ENCODE results near the gene PIAS2. TPM values are rescaled to one million over a fixed set of nuclear protein-coding genes. Genes with fewer than 3 reads are reported as not detected.

Gene PIAS2
- total and polyA plus RNA-seq, 9 of the 15 experiments (the other 6 are each of a cell fraction or from before 2014, with no cell fraction given), result 2.9 to 23.9 (median 12.0) TPM

DNA sequence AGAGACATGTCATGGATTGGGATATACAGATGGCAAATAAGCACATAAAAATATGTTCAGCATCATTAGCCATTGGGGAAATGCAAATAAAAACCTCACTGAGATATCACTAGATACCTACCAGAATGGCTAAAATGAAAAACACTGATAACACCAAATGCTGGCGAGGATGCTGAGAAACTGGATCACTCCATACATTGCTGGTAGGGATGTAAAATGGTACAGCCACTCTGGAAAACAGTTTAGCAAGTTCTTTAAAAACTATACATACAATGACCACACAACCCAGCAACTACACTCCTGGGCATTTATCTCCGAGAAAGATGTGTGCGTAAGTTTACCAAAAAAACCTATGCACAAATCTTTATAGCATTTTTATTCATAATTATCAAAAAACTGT lies 13.9 kb downstream of the PIAS2 start:
- no peak for ATAC-seq
- 96% methylated on average over 3 of the region's 3 CpGs for WGBS (ENCODE audit: insufficient coverage, low coverage, missing lambda C conversion rate)
- no peak for FAIRE-seq
- no peaks in the 10 kb centered on the region for H4K20me1 ChIP-seq (replicated peaks; ENCODE audit: control insufficient read depth, insufficient read depth, low read length)
- no peak for DNase-seq (ENCODE audit: extremely low read depth in 1 of 4, low spot score in 3 of 4)
- no peak overlapping the region for H2AFZ ChIP-seq (ENCODE audit: low read depth, low read length)
- H3K79me2 ChIP-seq (ENCODE audit: control insufficient read depth, insufficient read depth, low read length), result peaks cover 79% of the 10 kb centered on the region
- TF ChIP-seq RBM25 (IDR thresholded peaks at IDR 0.05; ENCODE audit: low read depth, low read length, severe bottlenecking), result peak; percentile 92
- no peak for TF ChIP-seq ZNF561 (CRISPR knock-in tag; conservative IDR thresholded peaks at IDR 0.05)
- in situ Hi-C loops (cut with MboI) (no loop called here), intact Hi-C loops (cut with micrococcal nuclease) (no loop called here)
- H3K4me3 ChIP-seq, result no peak overlapping the region
- no peak overlapping the region for H3K27ac ChIP-seq (ENCODE audit: extremely low read depth, low read depth, low read length)
- H3K36me3 ChIP-seq (ENCODE audit: control insufficient read depth, insufficient read depth, low read length), result no peaks in the 10 kb centered on the region
- H3K9ac ChIP-seq (ENCODE audit: insufficient read depth in 1 of 2, low read depth in 2 of 2, low read length in 2 of 2), result no peak overlapping the region
- H3K4me1 ChIP-seq (replicated peaks in 1 of 2; ENCODE audit: control insufficient read depth in 2 of 2, insufficient read depth in 2 of 2, low read length in 2 of 2), result no peaks in the 10 kb centered on the region; a peak in 1 of 5 replicates
- no TSS peak for BruUV-seq (replicated peaks)
- no peaks in the 10 kb centered on the region for H3K9me3 ChIP-seq (replicated peaks; ENCODE audit: control insufficient read depth, insufficient read depth, low read depth, low read length)
- no peaks in the 10 kb centered on the region for H3K9me1 ChIP-seq (ENCODE audit: control insufficient read depth, insufficient read depth, low read length)
- H3K27me3 ChIP-seq (ENCODE audit: control insufficient read depth in 2 of 2, insufficient read depth in 2 of 2, low read length in 2 of 2), result no peaks in the 10 kb centered on the region
- ChIA-PET POLR2A (no interaction called here), CTCF (ENCODE audit: low intra/inter-chr PET ratio) (no interaction called here)
- H3K4me2 ChIP-seq (ENCODE audit: insufficient read depth, low read length), result no peak overlapping the region

GRCh38 chr18:46899274-46899948 lies 17.9 kb downstream of the PIAS2 start:
- H3K9ac ChIP-seq (ENCODE audit: insufficient read depth in 1 of 2, low read depth in 2 of 2, low read length in 2 of 2), result no peak overlapping the region
- no peaks in the 10 kb centered on the region for H3K36me3 ChIP-seq (ENCODE audit: control insufficient read depth, insufficient read depth, low read length)
- H3K9me3 ChIP-seq (replicated peaks; ENCODE audit: control insufficient read depth, insufficient read depth, low read depth, low read length), result no peaks in the 10 kb centered on the region
- peak; percentile 54 for ATAC-seq
- CTCF ChIA-PET (ENCODE audit: low intra/inter-chr PET ratio), result no interaction called here
- H4K20me1 ChIP-seq (replicated peaks; ENCODE audit: control insufficient read depth, insufficient read depth, low read length), result no peaks in the 10 kb centered on the region
- H3K27me3 ChIP-seq (ENCODE audit: control insufficient read depth in 2 of 2, insufficient read depth in 2 of 2, low read length in 2 of 2), result no peaks in the 10 kb centered on the region
- H2AFZ ChIP-seq (ENCODE audit: low read depth, low read length), result no peak overlapping the region
- peaks cover 75% of the 10 kb centered on the region for H3K79me2 ChIP-seq (ENCODE audit: control insufficient read depth, insufficient read depth, low read length)
- no peak for FAIRE-seq
- no TSS peak for BruUV-seq (replicated peaks)
- in situ Hi-C loops (cut with MboI), result no loop called here
- no peak for DNase-seq (ENCODE audit: extremely low read depth in 1 of 4, low spot score in 3 of 4)
- H3K9me1 ChIP-seq (ENCODE audit: control insufficient read depth, insufficient read depth, low read length), result no peaks in the 10 kb centered on the region
- intact Hi-C loops (cut with micrococcal nuclease), result no loop called here
- 38% methylated on average over 2 of the region's 2 CpGs for WGBS (ENCODE audit: insufficient coverage, low coverage, missing lambda C conversion rate)
- POLR2A ChIA-PET, result interaction anchor here (0.9 kb wide), 1 partner anchor 14 kb away, joined by 3 read pairs; no protein-coding TSS in a partner anchor
- H3K4me2 ChIP-seq (ENCODE audit: insufficient read depth, low read length), result no peak overlapping the region
- H3K4me1 ChIP-seq (replicated peaks in 1 of 2; ENCODE audit: control insufficient read depth in 2 of 2, insufficient read depth in 2 of 2, low read length in 2 of 2), result peaks cover 0 to 8% of the 10 kb centered on the region in 2 experiments; a peak in 3 of 5 replicates
- H3K27ac ChIP-seq (ENCODE audit: extremely low read depth, low read depth, low read length), result no peak overlapping the region
- H3K4me3 ChIP-seq, result no peak overlapping the region
- no peak for TF ChIP-seq SPI1 (IDR thresholded peaks at IDR 0.05; ENCODE audit: borderline replicate concordance, low read depth, low read length)
- TF ChIP-seq RBFOX2 (IDR thresholded peaks at IDR 0.05; ENCODE audit: low read depth, low read length), result no peak
- TF ChIP-seq, protein P1, sequence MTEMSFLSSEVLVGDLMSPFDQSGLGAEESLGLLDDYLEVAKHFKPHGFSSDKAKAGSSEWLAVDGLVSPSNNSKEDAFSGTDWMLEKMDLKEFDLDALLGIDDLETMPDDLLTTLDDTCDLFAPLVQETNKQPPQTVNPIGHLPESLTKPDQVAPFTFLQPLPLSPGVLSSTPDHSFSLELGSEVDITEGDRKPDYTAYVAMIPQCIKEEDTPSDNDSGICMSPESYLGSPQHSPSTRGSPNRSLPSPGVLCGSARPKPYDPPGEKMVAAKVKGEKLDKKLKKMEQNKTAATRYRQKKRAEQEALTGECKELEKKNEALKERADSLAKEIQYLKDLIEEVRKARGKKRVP (CRISPR knock-in tag; IDR thresholded peaks at IDR 0.05), result no peak
- no peak for TF ChIP-seq ZNF384 (IDR thresholded peaks at IDR 0.05; ENCODE audit: low read depth, low read length)
- no peak for TF ChIP-seq POLR3A (IDR thresholded peaks at IDR 0.05; ENCODE audit: borderline replicate concordance, extremely low read depth, insufficient read depth, insufficient read length)
- TF ChIP-seq, protein P2, sequence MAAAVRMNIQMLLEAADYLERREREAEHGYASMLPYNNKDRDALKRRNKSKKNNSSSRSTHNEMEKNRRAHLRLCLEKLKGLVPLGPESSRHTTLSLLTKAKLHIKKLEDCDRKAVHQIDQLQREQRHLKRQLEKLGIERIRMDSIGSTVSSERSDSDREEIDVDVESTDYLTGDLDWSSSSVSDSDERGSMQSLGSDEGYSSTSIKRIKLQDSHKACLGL (CRISPR knock-in tag; IDR thresholded peaks at IDR 0.05; ENCODE audit: borderline replicate concordance, poor library complexity, severe bottlenecking), result no peak
- TF ChIP-seq SLC30A9 (CRISPR knock-in tag; IDR thresholded peaks at IDR 0.05), result no peak
